GM12873 (cell line): ENCODE results near the gene INSYN2A.

Experiments
- TF ChIP-seq, protein P1 (sequence below): IDR thresholded peaks from 2 replicates; pipeline ENCODE4 v1.5.1; 2012; ENCODE audit warnings: low read depth, mild to moderate bottlenecking, moderate library complexity, low read length, control low read depth; ENCODE audit not compliant: insufficient read depth; ENCODE audit errors: missing control alignments

The INSYN2A gene

DNA sequence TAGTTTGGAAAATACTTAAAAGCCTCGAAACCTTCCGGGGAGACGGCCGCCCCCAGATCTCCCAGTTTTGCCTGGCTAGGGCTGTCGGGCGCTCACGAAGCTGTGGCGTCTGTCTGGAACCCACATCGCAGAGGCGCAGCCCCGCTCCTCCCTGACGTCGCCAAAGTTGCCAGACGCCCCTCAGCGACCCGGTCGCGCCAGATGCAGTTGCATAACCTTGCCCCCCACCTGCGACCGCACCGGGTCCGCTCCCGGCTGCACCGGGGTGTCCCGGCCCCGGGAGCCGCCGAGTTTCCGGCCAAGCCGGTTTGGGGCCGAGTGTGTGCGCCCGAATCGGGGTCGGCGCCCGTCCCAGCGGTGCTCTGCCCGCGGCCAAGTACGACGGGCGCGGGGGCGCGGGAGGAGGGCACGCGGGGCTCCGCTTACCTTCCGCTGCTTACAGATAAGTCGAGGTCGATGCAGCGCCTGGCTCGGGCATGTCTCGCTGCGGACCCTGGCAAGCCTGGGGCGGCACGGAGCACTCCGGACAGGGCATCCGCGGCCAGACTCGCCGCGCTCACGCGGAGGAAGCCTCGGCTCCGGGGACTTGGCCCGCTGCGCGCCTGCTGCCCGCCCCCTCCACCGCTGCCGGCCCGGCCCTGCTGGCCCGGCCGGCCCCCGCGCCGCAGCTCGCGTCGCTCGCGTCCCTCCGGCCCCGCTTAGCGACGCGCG is 665 bp downstream of the INSYN2A start:
- TF ChIP-seq, protein P1, sequence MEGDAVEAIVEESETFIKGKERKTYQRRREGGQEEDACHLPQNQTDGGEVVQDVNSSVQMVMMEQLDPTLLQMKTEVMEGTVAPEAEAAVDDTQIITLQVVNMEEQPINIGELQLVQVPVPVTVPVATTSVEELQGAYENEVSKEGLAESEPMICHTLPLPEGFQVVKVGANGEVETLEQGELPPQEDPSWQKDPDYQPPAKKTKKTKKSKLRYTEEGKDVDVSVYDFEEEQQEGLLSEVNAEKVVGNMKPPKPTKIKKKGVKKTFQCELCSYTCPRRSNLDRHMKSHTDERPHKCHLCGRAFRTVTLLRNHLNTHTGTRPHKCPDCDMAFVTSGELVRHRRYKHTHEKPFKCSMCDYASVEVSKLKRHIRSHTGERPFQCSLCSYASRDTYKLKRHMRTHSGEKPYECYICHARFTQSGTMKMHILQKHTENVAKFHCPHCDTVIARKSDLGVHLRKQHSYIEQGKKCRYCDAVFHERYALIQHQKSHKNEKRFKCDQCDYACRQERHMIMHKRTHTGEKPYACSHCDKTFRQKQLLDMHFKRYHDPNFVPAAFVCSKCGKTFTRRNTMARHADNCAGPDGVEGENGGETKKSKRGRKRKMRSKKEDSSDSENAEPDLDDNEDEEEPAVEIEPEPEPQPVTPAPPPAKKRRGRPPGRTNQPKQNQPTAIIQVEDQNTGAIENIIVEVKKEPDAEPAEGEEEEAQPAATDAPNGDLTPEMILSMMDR, result no peak

DNA sequence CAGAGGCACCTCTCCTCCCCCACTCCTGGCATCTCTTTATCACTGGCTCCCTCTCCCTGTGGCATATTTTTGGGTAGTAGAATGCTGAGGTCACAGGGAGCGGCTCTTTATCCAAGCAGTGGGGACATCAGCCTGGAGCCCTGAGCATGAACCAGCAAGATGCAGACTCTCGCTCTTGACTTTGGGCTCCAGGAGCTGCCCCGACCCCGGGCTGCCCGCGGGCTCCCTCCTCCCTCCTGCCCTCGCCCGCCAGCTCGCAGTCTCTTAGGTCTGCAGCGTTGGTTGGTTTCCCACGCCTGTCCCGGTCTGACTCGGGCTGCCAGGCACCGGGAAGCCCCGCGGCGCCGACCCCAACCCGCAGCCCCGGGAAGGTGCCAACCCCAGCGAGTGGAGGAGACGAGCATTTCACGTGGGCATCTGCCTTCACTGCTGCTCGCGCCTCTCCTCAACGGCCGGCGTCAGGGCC is 1.3 kb downstream of the INSYN2A start:
- TF ChIP-seq, protein P1, result no peak

DNA sequence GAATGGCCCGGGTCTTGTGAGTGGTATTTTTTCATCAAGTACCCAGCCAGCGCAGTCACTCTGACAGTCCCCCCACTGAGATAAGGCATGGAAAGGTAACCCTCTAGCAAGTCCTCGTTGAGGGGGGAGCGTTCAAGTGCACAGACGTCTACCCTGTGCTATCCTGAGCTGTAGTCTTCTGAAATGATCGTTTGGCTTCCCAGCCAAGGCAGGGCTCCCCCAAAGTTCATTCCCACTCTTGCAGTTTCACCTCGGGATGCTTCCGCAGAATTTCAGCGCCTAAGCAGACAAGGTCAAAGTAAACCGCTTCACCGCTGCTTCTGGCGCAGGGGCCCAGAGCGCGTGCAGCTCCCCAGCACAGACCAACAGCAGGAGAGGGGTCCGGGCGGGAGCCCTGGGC is 1.8 kb downstream of the INSYN2A start:
- TF ChIP-seq, protein P1, result no peak

DNA sequence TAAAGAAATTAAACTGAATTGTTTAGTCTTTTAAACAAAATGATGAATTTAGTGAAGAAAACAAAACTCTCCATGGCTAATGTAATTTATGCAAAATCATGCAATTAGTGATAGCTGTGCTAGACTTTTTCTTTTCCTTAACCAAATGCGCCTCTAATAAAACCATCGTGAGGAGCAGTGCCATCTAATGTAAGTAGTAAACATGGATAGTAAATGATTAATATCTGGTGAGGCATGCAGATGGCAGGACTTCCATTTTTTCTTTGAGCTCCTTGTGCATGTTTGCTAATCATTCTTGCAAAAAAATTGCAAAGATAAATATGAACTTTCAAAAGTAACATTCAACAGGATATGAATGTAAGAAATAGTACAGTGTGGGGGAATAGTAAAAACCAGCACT is 2.3 kb downstream of the INSYN2A start:
- TF ChIP-seq, protein P1, result no peak

DNA sequence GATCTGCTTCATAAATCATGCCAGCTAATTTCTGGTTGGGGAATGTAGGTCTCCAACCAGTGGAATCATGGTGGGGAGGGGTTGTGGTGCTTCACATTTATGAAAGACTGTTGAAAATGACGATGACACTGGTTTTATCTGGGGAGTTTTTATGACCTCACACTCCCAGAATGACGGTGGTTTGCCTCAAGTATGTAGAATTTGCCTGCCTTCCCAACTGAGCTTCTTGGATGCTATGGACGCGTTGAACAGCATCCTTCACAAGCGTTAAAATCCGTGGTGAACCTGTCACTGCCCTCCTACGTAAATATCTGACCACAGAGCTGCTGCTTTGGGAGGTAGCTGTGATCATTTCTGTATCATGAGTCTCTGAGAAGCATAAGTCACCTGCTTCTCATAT is 3.3 kb downstream of the INSYN2A start:
- TF ChIP-seq, protein P1, result no peak

DNA sequence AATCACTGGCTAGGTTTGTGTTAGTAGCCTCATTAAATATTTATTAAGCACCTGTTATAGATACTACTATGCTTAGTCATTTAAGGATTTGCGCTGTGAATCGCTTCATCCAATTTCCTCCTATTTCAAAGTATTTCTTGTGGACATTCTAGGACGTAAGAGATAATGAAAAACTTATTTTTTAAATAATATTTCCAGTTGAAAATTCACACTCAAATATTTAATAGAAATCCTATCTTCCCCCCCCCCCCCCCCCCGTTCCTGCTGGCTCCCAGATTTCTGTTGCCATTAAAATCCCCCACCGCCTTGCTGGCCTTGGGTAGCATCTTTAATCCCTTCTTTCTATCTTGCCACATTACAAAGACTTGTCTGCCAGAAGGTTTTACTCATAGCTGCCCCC is 6.0 kb downstream of the INSYN2A start:
- TF ChIP-seq, protein P1, result no peak

DNA sequence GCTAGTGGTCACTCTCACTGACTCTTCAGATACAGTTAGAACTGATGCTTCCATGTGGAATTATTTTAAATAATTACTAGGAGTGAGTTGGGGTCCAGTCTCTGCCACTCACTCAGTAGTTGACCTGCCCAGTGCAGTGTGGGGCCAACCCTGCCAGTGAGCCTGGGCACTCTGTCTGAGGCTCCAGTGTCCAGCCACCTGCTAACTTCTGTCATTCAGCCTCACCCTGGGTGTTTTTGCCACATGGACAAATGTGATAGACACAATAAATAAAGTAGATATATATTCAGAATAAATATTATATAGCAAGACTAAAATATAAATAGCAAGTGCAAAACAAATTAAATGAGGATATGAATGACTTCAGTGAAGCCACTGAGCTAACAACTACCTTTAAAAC is 7.2 kb downstream of the INSYN2A start:
- TF ChIP-seq, protein P1, result no peak
